ENCODE results near the gene CDK5RAP3.
"Not testable (repeated sequence)": the region's sequence is repeated elsewhere in the genome, so short reads cannot be mapped to it uniquely, and the experiment has no call there.

Gene CDK5RAP3

GRCh38 chr17:47975189-47975822 lies 4.4 kb downstream of the CDK5RAP3 start:
- no peak for DNase-seq (ENCODE audit: low read depth)

GRCh38 chr17:47975823-47976205 lies 4.9 kb downstream of the CDK5RAP3 start:
- DNase-seq (ENCODE audit: low read depth), result no peak

GRCh38 chr17:47978324-47978723 lies 7.4 kb downstream of the CDK5RAP3 start:
- peak; percentile 20 for DNase-seq (ENCODE audit: low read depth)

GRCh38 chr17:47980541-47980940 lies 9.6 kb downstream of the CDK5RAP3 start:
- no peak for DNase-seq (ENCODE audit: low read depth)

- no peak for DNase-seq (ENCODE audit: low read depth)
Observed at GRCh38 chr17:47981462-47981861, 10.5 kb downstream of the CDK5RAP3 start.

- DNase-seq (ENCODE audit: low read depth), result no peak
Observed at GRCh38 chr17:47982091-47982617, 11.2 kb downstream of the CDK5RAP3 start.

DNA sequence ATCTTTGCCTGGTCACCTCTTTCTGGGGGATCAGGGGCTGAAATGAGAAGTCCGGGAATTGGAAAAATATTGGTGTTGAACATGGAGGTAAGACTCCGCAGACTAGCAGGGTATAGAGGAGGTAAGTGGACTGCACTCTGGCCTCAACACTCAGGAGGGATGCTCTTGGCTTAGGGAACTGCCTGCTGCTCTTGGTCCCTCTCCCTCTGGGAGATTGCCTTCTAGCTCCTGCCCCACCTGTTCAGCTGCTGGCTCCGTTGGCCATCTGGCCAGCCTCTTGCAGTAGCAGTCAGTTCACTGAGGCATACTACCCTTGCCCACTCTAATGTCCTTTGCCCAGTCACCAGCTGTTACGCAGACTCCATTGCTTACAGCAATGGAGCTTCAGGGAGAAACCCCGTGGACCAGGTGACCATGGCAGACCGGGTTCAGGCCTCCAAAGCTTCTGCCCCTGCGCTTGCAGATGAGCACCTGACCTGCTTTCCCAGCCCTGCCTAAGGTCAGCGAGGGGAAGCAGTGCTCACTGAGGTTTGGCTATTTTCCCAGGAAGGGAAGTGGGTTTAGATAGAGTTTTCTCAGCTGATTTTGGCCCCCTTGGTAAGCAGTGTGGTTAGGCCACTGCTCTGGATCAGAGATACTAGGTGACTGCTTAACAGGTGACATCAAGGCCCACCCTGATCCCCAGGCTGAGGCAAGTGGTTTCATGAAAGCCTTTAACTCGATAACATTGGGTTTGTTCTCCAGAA lies 11.9 kb downstream of the CDK5RAP3 start:
- no peak for DNase-seq (ENCODE audit: low read depth)

- DNase-seq (ENCODE audit: low read depth), result no peak
Observed at GRCh38 chr17:47983492-47984223, 12.7 kb downstream of the CDK5RAP3 start.

DNA sequence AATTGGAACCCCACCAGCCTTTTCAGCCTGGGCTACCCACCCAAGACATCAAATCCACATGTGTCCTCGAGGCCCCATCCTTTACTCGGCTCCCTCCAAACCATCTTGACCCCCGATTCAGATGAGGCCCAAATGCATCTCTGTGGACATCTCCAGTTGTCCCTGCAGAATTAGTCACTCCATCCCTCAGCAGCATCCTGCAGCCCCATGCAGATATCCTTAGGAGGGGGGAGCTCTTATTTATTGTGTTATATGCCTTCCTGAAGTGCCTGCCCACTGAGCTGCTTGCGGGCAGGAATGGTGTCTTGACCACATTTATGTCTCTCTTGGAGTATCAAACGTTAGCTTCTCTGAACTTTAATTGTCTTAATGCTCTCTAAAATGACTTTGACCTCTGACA lies 15.6 kb downstream of the CDK5RAP3 start:
- DNase-seq (ENCODE audit: low read depth), result no peak

DNA sequence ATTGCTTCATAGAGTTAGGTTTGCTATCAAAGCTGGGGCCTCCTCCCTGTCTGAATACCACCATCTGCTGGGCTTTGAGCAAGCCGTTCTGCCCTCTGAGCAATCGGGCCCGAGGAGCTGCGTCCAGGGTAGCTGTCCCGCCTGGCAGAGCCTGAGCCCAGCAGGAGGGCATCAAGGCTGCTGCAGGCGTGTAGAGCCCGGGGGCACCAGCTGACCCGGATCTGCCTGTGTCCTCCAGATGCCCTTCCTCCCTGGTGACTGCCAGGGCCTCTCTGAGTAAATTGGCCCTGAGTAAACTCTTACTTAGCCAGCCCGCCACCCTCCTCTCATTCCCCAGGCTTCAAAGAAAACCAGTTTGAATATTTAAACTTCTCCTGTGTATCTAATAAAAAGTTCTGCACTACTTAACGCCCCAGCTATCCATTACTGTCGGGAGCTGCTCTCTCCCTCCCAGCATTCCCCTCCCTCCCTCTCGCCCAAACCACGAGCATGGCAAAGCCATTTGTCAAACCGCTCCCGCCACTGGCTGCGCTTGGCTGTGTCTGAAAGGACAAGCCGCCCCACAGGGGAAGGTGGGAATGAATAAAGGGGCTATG lies 16.4 kb downstream of the CDK5RAP3 start:
- no peak for DNase-seq (ENCODE audit: low read depth)

GRCh38 chr17:47988445-47988844 lies 17.5 kb downstream of the CDK5RAP3 start:
- DNase-seq (ENCODE audit: low read depth), result not testable (repeated sequence)

- DNase-seq (ENCODE audit: low read depth), result no peak
Observed at GRCh38 chr17:47989159-47989558, 18.2 kb downstream of the CDK5RAP3 start.

GRCh38 chr17:47989700-47990099 lies 18.8 kb downstream of the CDK5RAP3 start:
- no peak for DNase-seq (ENCODE audit: low read depth)

DNA sequence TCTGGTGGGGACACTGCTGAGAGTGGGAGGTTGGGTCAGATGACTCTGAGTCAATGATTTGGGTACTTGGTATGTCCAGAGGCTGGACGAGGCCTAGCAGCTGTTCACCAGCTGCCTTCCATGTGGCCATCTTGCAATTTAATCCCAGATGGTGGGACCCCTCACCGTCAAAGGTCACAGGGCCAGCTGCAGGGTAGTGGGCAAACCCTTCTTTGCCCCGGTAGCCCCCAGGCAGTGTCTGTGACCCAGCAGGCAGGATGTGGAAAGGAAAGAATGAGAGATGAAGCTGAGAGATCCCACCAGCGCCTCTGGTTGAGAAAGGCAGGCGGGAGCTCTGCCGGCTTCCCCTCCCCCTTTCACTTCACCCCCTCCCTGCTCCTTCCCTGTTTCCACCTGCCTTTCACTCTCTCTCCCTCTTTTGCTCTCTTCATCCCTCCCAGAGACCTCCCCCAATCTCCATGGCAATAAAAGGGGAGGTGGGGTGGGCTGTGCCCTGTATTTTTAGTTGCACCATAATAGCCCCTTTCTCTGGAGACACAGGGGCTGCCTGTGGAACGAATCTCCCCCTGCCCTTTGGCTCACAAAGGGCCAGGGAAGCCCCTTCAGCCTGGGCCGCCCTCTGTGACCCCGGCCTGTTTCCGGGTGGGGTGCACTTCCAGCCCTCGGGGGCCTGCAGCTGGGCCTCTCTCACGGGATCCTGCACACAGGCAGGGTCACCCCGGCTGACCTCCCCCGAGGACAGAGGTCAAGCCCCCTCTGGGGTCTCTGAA lies 20.2 kb downstream of the CDK5RAP3 start:
- no peak for DNase-seq (ENCODE audit: low read depth)

GRCh38 chr17:47992216-47992615 lies 21.3 kb downstream of the CDK5RAP3 start:
- DNase-seq (ENCODE audit: low read depth), result no peak

GRCh38 chr17:47993031-47993564 lies 22.2 kb downstream of the CDK5RAP3 start:
- DNase-seq (ENCODE audit: low read depth), result no peak

DNA sequence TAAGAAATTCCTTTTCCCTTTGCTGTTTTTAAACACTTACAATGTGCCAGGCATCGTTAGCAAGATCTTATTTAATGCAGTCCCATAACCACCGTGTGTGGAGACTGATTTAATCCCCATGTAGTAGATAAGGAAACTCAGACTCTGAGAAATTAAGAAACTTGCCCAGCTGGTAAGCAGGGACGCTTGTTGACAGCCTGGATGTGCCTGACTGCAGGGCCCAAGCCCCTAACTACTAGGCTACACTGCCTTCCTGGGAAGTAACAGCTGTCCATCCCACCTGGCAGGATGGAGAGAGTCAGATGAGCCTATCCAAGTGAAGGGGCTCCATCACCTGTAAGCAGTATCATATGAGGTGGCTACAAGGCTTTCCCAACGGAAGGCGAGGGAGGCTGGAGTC lies 23.1 kb downstream of the CDK5RAP3 start:
- no peak for DNase-seq (ENCODE audit: low read depth)

DNA sequence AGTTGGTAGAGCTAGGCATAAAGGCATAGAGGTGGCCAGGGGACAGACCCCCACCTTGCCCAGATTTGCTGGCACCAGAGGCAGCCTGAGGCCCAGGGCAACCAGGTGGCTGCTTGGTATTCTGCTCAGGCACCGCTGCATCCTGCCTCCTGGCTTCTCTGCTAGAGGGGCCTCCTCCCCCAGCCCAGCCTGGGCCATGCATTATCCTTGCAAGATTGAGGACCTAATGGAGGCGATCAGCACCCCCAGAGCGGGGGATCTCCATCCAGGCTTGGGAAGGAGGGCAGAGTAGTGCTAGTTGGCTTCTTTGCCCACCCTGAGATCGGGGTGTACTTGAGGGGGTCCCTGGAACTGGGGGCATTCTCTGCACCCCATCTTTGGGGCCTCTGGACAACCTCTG lies 23.8 kb downstream of the CDK5RAP3 start:
- no peak for DNase-seq (ENCODE audit: low read depth)

GRCh38 chr17:47995241-47995935 lies 24.5 kb downstream of the CDK5RAP3 start:
- DNase-seq (ENCODE audit: low read depth), result no peak

- no peak for DNase-seq (ENCODE audit: low read depth)
Observed at GRCh38 chr17:47996201-47996600, 25.3 kb downstream of the CDK5RAP3 start.

DNA sequence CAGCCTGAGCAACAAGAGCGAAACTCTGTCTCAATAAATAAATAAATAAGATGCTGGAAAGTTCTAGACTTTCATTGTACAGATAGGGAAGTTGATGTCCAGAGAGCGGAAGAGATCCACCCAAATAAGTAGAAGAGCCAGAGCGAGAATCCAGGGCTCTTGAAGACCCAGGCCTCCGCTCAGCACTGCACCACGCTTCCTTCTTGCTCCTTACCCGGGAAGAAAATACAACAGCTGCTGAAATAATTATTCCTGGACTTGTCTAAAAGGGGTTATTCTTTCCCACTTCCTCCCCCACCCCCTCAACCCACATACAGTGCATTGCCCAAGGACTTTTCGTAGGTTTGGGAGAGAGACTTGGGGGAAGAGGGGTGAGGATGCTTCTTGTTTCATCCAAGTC lies 26.7 kb downstream of the CDK5RAP3 start:
- no peak for DNase-seq (ENCODE audit: low read depth)

Measured in activated T-cell treated with anti-CD3 and anti-CD28 coated beads for 1 hour (primary cell).